ENCODE measurements around the gene CLPX. TPM values are rescaled to one million over a fixed set of nuclear protein-coding genes. Genes with fewer than 3 reads are reported as not detected.

CLPX gene
- total RNA-seq = 60.6 and 63.5 TPM in 2 replicates

DNA sequence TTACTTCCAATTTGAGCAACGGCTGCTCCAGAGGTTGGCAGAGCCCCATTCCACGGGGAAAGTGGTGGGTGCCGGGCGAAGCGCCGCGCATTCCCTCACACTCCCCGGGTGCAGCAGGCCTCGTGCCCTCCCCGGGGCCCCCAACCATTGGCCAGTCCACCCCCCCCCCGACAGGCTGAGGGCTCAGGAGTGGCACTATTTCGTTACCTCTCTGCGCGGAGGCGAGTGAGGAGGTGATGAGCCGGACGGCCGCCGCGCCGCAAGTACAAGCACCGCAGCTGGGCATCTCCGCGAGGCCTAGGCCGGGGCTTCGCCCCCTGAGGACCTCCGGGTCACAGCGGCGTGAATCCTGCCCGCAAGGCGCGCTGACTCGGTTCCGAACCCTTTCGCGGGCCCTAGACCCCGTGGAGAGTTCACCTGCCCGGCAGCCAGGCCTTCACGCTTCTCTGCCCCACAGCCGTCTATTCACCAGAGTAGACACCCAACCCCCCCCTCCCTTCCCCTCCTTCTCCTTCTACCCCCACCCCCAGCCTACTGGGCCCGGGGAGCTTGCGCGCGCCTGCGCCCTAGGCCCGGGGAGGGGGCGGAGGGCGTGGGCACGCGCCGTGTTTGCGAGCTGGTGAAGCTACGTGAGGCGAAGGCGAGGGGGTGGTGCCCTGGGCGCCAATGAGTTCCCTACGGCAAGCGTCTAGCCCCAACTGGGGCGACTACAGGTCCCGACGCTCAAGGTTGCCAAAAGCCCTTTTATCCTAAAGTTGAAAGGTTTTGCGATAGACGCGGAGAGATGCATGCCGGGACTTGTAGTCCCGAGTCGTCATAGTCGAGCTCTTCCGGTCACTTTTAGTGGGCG lies at the start of gene CLPX:
TSS of gene CLPX (minus strand) at position 475 of the 850 bp plus-strand sequence. CDS start at position 286, 189 bp downstream.

DNA sequence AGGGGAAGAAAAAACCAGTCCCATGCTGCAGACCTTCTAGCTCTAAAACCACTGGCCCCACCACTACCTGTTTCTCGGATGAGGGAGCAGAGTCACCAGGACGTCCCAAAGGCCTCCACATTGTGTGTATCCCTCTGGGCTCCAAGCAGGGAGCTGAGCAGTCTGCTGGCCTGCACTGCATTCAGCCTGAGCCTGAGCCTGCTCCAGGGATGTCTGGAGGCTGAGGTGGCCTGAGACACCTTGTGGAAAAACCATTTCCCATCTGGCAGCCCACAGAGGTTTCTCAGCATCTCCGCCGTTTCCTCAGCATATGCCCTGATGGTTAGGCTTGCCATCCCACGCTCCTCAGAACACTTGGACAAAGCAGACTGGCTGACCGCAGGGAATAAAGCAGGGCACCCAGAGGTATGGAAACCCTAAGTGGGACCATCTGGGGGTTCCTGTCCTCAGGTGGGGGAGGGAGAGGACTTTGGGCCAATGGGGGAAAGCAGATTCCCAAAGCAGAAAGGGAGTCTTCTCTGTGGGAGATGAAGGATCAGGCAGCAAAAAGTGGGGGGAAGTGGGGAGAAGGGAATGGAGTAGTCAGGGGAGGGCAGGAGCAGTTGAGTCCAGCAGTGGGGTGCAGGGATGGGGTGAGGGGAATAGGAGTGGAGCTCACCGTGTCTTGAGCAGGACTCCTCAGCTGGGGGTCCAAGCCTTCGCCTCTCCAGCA lies 25.8 kb upstream of the CLPX start, which contains the start of gene CILP:
TSS of gene CILP (minus strand) at position 704 of the 712 bp plus-strand sequence. CDS start 1,718 bp downstream, outside the sequence.

DNA sequence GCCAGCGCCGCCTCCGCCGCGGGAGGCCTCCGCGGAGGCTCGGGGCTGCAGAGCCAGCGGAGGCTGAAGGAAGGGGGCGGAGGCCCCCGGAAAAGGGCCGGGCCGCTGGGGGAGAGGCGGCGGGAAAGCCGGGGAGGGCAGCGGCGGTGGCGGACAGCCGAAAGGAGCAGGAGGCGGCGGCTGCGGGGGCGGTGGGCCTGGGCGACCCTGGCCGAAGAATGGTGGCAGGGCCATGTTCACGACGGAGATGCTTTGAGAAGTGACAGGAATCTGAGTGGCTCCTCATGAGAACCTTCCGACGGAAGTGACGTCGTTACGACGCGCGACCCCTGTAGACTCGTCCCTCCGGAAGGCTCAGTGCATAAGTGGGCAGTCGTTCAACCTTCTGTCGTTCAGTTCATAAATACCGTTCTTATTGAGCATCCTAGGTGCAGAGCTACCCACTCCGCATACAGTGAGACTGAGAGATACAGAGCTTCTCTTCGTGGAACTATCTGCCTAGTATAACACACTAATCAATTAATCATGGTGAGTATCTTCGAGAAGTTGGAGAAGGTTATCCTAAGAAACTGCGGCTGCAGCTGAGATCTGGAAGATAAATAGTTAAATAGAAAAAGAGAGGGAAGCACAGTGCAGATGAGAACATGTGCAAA lies 51.5 kb downstream of the CLPX start, which contains the start of gene PDCD7:
TSS of gene PDCD7 (minus strand) at position 261 of the 653 bp plus-strand sequence. CDS start at position 234, 27 bp downstream.

DNA sequence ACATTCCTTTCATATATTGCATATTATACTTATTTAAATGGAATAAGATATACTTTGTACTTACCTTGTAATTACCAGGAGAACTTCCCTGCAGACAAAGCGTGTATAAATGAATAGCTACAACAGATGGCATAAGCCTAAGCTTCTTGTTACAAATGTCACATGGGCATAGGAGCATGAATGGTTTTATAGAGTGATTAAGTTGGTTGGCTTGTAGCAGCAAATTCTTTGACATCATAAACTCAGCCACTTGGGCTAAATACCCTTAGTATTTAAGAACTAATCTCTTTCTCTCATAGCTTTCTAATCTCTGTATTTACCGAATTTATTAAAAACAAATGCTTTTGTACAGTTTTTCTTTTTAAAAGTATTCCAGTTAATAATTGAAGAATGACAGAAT lies 70.1 kb downstream of the CLPX start, which contains the start of gene UBAP1L:
TSS of gene UBAP1L (minus strand) at position 115 of the 400 bp plus-strand sequence. CDS start 8,985 bp downstream, outside the sequence.

Small RNA genes lying within 50 kb of the gene (small RNA-seq; reads per million reads assigned to genes)
- gene AC013553.1 (not detected), gene AC068213.1 (not detected), gene RNU6-686P (not detected)

Other genes with a start within 250 kb of the CLPX start
- gene SPG21, start 195.4 kb downstream of the CLPX start, total RNA-seq = 81.4 and 85.4 TPM in 2 replicates
- 23.9 and 30.0 TPM in 2 replicates for gene MTFMT, start 155.7 kb downstream of the CLPX start, total RNA-seq
- gene SLC51B, start 140.0 kb downstream of the CLPX start, total RNA-seq = not detected in 2 replicates
- gene RASL12, start 117.4 kb downstream of the CLPX start, total RNA-seq = not detected in 2 replicates
- not detected in 2 replicates for gene KBTBD13, start 108.6 kb downstream of the CLPX start, total RNA-seq
- gene UBAP1L, start 70.1 kb downstream of the CLPX start, total RNA-seq = 1.9 and 2.2 TPM in 2 replicates
- 21.8 and 27.4 TPM in 2 replicates for gene PDCD7, start 51.5 kb downstream of the CLPX start, total RNA-seq
- gene CILP, start 26.1 kb upstream of the CLPX start, total RNA-seq = not detected in 2 replicates
- 3.1 and 4.2 TPM in 2 replicates for gene PARP16, start 101.5 kb upstream of the CLPX start, total RNA-seq
- gene RNU5A-1, start 110.7 kb upstream of the CLPX start, total RNA-seq = not detected in 2 replicates
- gene RNU5B-1, start 119.3 kb upstream of the CLPX start, total RNA-seq = not detected in 2 replicates
- gene IGDCC3, start 192.7 kb upstream of the CLPX start, total RNA-seq = not detected in 2 replicates
- gene IGDCC4, start 237.6 kb upstream of the CLPX start, total RNA-seq = 0.14 TPM in 1 of 2 replicates, not detected in the other

Data from thoracic aorta endothelial cell (primary cell).